HG03558 (cell line): Measurements from ENCODE around the gene CCNL1.
A peak's percentile ranks its signal among the peaks of the same experiment; 100 is the strongest.
"Not testable (repeated sequence)": the region's sequence is repeated elsewhere in the genome, so short reads cannot be mapped to it uniquely, and the experiment has no call there.

Source experiments
- ATAC-seq: cut with Tn5 transposase; IDR thresholded peaks from one replicate; pipeline ENCODE4 v1.9.1; 2021; ENCODE audit warnings: moderate number of reproducible peaks; ENCODE audit not compliant: unreplicated experiment; ENCODE audit errors: extremely low read depth

CCNL1 gene

GRCh38 chr3:157173343-157173742 lies 13.4 kb upstream of the CCNL1 start:
- ATAC-seq: not testable (repeated sequence)

DNA sequence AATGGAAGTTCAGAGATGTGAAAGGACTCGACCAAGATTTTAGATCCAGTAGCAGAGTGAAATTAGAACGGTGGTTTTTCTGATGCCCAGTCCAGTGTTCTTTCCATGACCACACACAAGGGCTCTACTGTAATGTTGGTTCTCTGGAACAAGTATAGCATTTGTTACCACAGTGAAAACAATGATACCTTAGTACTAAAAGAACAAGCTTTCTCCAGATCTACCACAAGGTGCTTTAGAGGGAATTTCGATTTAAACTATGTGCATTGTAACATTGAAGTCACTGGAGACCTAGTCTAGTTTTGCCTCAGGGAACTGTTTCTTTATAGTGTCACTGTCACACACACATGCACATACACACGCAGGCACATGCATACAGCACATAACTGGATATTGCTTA lies 12.8 kb upstream of the CCNL1 start:
- no peak for ATAC-seq

GRCh38 chr3:157170861-157171260 lies 10.9 kb upstream of the CCNL1 start:
- no peak for ATAC-seq

- ATAC-seq: no peak
Measured at GRCh38 chr3:157167371-157168042, 7.6 kb upstream of the CCNL1 start.

GRCh38 chr3:157166561-157166960 lies 6.6 kb upstream of the CCNL1 start:
- peak; percentile 61 for ATAC-seq

- ATAC-seq: no peak
Measured at GRCh38 chr3:157166115-157166514, 6.2 kb upstream of the CCNL1 start.

GRCh38 chr3:157163217-157163953 lies 3.4 kb upstream of the CCNL1 start:
- ATAC-seq: no peak

DNA sequence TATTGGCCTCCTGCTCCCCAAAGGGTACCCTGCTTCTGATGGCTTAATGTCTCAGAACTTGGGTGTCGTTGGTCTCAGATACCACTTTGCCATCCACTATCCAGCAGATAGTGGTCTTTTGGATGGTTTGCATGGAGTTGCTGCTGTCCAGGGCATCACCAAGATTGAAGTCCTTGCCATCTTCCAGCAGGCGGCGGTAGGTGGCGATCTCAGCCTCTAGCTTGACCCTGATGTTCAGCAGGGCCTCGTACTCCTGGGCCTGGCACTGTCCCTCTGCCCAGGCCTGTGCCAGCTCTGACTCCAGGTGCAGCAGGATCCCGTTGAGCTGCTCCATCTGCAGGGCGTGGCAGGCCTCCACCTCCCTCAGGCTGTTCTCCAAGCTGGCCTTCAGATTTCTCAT lies 2.7 kb upstream of the CCNL1 start:
- not testable (repeated sequence) for ATAC-seq

- ATAC-seq: peak; percentile 16
Measured at GRCh38 chr3:157160658-157161424, 894 bp upstream of the CCNL1 start.

GRCh38 chr3:157159037-157159761 lies 748 bp downstream of the CCNL1 start:
- peak; percentile 28 for ATAC-seq

DNA sequence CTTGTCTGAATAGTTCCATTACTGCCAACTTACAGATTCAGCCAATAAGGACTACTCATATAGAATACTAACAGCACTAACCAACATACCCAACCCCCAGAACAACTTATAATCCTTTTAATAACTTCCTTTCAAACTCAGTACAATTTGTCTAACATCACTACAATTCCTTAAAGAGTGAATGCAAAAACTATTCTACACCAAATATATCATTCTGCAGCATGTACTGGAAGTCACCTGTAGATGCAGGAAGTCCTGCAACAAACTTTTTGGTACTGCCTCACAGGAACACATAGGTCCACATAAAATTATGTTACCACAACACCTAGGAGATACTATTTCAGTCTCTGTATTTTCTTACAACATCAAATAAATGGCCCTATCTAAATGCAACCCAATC lies 2.1 kb downstream of the CCNL1 start:
- ATAC-seq: no peak

DNA sequence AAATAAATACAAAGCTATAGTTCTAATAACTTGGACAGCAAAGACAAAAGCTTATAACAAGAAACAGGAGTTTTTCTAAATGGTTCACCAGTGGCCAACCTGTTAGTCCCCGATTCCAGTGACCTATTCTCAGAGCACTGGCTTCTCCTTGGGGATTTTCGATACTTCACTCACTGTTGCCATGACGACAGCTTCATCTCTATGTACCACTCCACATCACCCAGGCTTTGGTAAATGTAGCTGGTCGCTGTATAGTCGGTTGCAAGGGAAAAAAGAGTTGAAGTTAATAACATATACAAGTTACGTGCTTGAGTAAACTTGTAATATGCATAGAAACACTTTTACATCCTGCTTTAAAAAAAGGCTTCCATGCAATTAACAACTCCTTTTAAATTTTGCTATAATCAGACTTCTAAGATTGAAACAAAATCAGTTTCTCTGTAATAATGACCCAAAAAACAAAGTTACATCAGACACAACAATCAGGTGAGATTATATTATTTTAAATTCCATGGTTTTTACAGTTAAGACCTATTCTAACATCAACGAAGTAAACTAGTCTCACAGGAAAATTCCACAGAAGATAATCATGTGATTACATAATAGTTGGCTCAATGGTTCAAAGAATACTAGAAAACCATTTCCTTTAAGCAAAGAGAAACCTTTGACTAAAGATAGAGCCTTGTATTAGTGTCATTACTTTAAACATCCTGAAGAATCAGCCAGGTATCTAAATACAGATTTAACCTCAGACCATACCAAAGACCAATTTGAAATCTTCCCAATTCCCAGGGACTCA lies 2.9 kb downstream of the CCNL1 start:
- ATAC-seq: no peak

GRCh38 chr3:157155591-157155990 lies 4.4 kb downstream of the CCNL1 start:
- no peak for ATAC-seq

DNA sequence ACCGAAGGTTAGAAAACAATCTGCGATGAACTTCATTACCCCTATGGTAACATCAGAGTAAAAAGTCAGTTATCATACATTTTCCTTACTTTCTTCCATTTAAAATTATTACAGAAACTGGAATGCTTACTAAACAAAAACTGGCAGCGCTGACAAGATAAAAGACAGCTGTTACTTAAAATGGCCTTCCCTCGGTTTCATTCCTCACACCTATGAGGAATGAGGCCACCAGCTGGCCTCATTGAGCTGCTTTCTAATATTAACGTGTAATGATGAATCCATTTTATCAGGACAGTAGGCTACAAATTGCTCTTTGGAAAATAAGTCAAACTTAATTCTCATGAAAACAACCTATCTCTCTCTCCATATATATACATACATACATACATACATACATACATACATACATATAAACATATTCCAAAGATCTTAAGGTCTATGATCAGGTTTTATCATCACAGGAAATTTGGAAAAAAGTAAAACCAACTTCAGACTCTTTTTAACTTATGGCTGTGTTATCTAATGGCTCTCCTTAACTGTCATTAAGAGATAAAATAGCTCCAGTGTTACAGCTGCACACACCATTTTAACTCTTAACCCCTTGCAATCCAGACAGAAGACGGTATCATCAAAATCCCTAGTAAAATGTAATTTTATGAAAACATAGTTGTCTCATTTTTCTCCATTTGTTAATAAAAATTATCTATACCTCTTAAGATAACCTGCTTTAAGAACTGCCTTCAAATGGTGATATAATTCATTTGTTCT lies 5.2 kb downstream of the CCNL1 start:
- ATAC-seq: no peak

DNA sequence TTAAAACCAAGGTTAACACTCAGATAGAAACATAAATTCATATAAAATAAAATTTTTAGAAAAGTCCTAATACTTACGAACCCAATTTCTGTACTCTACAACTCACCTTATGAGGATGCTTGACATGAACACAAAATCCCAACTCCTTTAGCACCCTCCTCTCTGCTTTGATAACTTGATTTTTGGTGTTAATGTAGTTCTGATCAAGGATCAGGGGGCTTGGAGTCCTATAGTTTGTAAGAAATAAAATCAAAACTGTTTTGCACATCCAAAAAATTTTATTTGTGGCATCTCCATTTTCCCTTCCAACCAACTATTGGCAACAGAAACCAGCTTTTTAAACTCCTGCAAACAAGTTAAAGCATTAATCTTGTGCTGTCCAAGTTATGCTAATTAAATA lies 7.0 kb downstream of the CCNL1 start:
- no peak for ATAC-seq

- no peak for ATAC-seq
Measured at GRCh38 chr3:157152438-157152837, 7.5 kb downstream of the CCNL1 start.

- ATAC-seq: no peak
Measured at GRCh38 chr3:157151627-157152026, 8.3 kb downstream of the CCNL1 start.

DNA sequence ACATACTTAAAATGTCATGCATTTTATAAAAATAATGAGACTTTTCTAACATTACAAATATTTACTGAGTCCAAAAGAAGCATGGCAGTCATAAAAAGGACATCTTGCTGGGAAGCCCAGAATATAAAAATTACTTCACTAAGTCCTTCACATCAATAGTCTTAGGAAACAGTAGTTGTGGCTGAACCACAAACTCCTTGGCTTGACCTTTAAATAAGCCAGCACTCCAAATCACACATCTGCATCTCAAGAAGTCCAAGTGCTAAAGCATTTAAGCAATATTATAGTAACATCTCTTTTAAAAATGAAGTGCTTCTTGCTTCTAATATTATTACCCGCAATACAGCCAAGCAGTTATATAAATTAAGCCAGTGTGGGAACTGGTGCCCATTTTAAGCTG lies 8.8 kb downstream of the CCNL1 start:
- ATAC-seq: no peak

- no peak for ATAC-seq
Measured at GRCh38 chr3:157149136-157149696, 10.7 kb downstream of the CCNL1 start.
